ENCODE results near the gene TSFM.

Gene TSFM

GRCh38 chr12:57829025-57829777 is 46.6 kb downstream of the TSFM start:
- TF ChIP-seq EZH2phosphoT487 (IDR thresholded peaks at IDR 0.05; ENCODE audit: borderline replicate concordance, low read length) (no peak), CTCF (IDR thresholded peaks at IDR 0.05; ENCODE audit: low read depth, low read length, poor library complexity, severe bottlenecking) (no peak)
- Histone ChIP-seq H3K9me2 (replicated peaks; ENCODE audit: control insufficient read depth, low read length) (no peaks in the 10 kb centered on the region), H3K27me3 (ENCODE audit: control insufficient read depth, low read length) (no peaks in the 10 kb centered on the region), H3K4me2 (ENCODE audit: low read length) (no peak overlapping the region), H3K27ac (ENCODE audit: low read depth, low read length) (no peak overlapping the region), H3K4me3 (ENCODE audit: low read length) (no peak overlapping the region), H4K20me1 (ENCODE audit: control insufficient read depth, insufficient read depth, low read depth, low read length) (peaks cover 5% of the 10 kb centered on the region; the same call in 1 of the 2 replicates), H3K4me1 (ENCODE audit: control insufficient read depth, low read length) (peaks cover 19% of the 10 kb centered on the region), H3K36me3 (ENCODE audit: control insufficient read depth, low read length) (peaks cover 42% of the 10 kb centered on the region), H3K79me2 (ENCODE audit: control insufficient read depth, low read length) (peaks cover 30% of the 10 kb centered on the region), H3F3A (ENCODE audit: control insufficient read depth, insufficient read depth) (no peaks in the 10 kb centered on the region), H3K9me3 (ENCODE audit: control insufficient read depth, insufficient read depth, low read length) (no peaks in the 10 kb centered on the region)

GRCh38 chr12:57830393-57830792 is 47.8 kb downstream of the TSFM start:
- Histone ChIP-seq H3F3A (ENCODE audit: control insufficient read depth, insufficient read depth) (no peaks in the 10 kb centered on the region), H3K4me2 (ENCODE audit: low read length) (no peak overlapping the region), H3K36me3 (ENCODE audit: control insufficient read depth, low read length) (peaks cover 32% of the 10 kb centered on the region), H3K79me2 (ENCODE audit: control insufficient read depth, low read length) (peaks cover 39% of the 10 kb centered on the region), H3K4me3 (ENCODE audit: low read length) (no peak overlapping the region), H3K27ac (ENCODE audit: low read depth, low read length) (no peak overlapping the region), H3K9me2 (replicated peaks; ENCODE audit: control insufficient read depth, low read length) (no peaks in the 10 kb centered on the region), H3K4me1 (ENCODE audit: control insufficient read depth, low read length) (peaks cover 31% of the 10 kb centered on the region), H3K9me3 (ENCODE audit: control insufficient read depth, insufficient read depth, low read length) (no peaks in the 10 kb centered on the region), H3K27me3 (ENCODE audit: control insufficient read depth, low read length) (no peaks in the 10 kb centered on the region), H4K20me1 (ENCODE audit: control insufficient read depth, insufficient read depth, low read depth, low read length) (peaks cover 8% of the 10 kb centered on the region; the same call in 1 of the 2 replicates)
- TF ChIP-seq CTCF (IDR thresholded peaks at IDR 0.05; ENCODE audit: low read depth, low read length, poor library complexity, severe bottlenecking), result no peak
- no peak for TF ChIP-seq EZH2phosphoT487 (IDR thresholded peaks at IDR 0.05; ENCODE audit: borderline replicate concordance, low read length)

- Histone ChIP-seq H3F3A (ENCODE audit: control insufficient read depth, insufficient read depth) (peaks cover 21% of the 10 kb centered on the region), H3K4me3 (ENCODE audit: low read length) (no peak overlapping the region), H3K27me3 (ENCODE audit: control insufficient read depth, low read length) (no peaks in the 10 kb centered on the region), H3K4me1 (ENCODE audit: control insufficient read depth, low read length) (peaks cover 57% of the 10 kb centered on the region), H3K27ac (ENCODE audit: low read depth, low read length) (no peak overlapping the region), H3K4me2 (ENCODE audit: low read length) (no peak overlapping the region), H3K79me2 (ENCODE audit: control insufficient read depth, low read length) (peaks cover 51% of the 10 kb centered on the region), H3K9me3 (ENCODE audit: control insufficient read depth, insufficient read depth, low read length) (no peaks in the 10 kb centered on the region), H4K20me1 (ENCODE audit: control insufficient read depth, insufficient read depth, low read depth, low read length) (peaks cover 17% of the 10 kb centered on the region; the same call in 1 of the 2 replicates), H3K36me3 (ENCODE audit: control insufficient read depth, low read length) (peaks cover 11% of the 10 kb centered on the region; the same call in 1 of the 2 replicates), H3K9me2 (replicated peaks; ENCODE audit: control insufficient read depth, low read length) (no peaks in the 10 kb centered on the region)
- TF ChIP-seq CTCF (IDR thresholded peaks at IDR 0.05; ENCODE audit: low read depth, low read length, poor library complexity, severe bottlenecking) (no peak), EZH2phosphoT487 (IDR thresholded peaks at IDR 0.05; ENCODE audit: borderline replicate concordance, low read length) (no peak)
Observed at GRCh38 chr12:57832966-57833365, 50.4 kb downstream of the TSFM start.

All from DOHH2 (cell line).